ENCODE data around the gene LYG1. TPM values are rescaled to one million over a fixed set of nuclear protein-coding genes. Genes with fewer than 3 reads are reported as not detected.

Gene LYG1
- total RNA-seq, 1 donor from 2014 or later, result 1.6 TPM

- no peak for DNase-seq (ENCODE audit: low spot score)
These were observed 25.1 kb downstream of the LYG1 start for GRCh38 chr2:99275882-99276281.

- no peak for DNase-seq (ENCODE audit: low spot score)
These were observed 39.8 kb downstream of the LYG1 start for GRCh38 chr2:99261242-99261641.

GRCh38 chr2:99260184-99260583, 40.8 kb downstream of the LYG1 start:
- DNase-seq (ENCODE audit: low spot score), result no peak

- no peak for DNase-seq (ENCODE audit: low spot score)
These were observed 41.5 kb downstream of the LYG1 start for GRCh38 chr2:99259465-99259864.

DNA sequence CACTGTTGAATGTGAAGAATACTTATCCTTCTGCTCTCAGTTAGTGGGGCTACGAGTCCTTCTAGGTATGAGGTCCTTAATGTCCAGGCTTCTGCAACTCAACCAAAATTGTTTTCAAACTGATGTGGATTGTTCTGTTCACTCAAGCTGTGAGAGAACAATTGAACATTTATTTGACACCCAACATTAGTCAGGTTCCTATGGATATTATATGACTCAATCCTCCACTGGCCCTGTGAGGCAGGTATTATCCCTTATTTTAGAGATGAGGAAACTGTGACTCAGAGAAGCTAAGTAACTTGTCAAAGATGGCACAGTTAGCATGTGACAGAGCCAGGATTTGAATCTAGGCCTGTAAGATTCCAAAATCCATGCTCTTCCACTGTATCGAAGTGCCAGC, 44.3 kb downstream of the LYG1 start:
- no peak for DNase-seq (ENCODE audit: low spot score)

GRCh38 chr2:99255491-99256318, 45.3 kb downstream of the LYG1 start, which contains the start of gene LYG2:
Gene LYG2, minus strand, starts transcription at chr2:99255666. Its CDS starts 1,406 bp downstream, at chr2:99254260.
- DNase-seq (ENCODE audit: low spot score), result no peak

GRCh38 chr2:99249951-99250350, 51.0 kb downstream of the LYG1 start:
- DNase-seq (ENCODE audit: low spot score), result no peak

GRCh38 chr2:99242151-99242550, 58.8 kb downstream of the LYG1 start:
- DNase-seq (ENCODE audit: low spot score), result no peak

DNA sequence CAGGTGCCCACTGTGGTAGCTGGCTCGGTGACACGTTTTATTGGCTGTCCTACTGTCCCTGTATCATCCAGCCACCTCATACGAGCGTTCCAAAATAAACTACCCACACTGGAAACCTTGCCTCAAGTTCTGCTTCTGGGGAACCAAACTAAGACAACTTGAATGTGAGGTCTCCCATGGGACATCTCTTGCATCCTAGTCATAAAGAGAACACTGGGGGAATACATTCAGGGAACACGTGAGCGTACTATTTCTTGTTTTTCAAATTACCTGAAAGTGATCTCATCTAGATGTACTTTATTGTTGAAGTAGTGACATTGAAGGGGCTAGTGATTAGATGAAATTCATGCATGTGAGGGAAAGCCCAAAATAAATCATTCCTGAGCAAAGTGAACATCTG, 60.6 kb downstream of the LYG1 start:
- no peak for DNase-seq (ENCODE audit: low spot score)

DNA sequence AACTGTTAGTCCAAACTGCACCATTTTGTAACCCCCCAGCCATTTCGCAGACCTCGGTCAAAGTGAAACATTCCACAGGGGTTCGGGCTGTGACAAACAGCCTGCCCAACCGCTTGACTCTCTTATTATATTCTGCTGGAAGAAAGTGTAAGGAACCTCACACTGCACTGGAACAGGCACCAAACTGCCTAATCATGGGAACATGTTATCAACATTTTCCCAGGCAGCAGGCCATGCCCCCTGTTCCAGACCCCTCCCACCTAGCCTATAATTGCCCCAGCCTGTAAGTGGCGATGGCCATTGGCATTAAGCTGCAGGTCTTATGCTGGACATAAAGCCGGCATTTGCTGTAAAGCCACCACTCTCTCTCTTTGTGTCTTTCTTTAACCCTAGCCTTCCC, 62.4 kb downstream of the LYG1 start:
- DNase-seq (ENCODE audit: low spot score), result no peak

Other genes with a start within 250 kb of the LYG1 start
- 5.8 TPM for gene C2orf15, start 159.5 kb downstream of the LYG1 start, total RNA-seq
- gene TSGA10, start 146.3 kb downstream of the LYG1 start, total RNA-seq, result 9.3 TPM
- 6.5 TPM for gene LIPT1, start 146.2 kb downstream of the LYG1 start, total RNA-seq
- gene MITD1, start 120.1 kb downstream of the LYG1 start, total RNA-seq, result 21.5 TPM
- gene MRPL30, start 120.0 kb downstream of the LYG1 start, total RNA-seq, result 19.7 TPM
- not detected for gene LYG2, start 45.5 kb downstream of the LYG1 start, total RNA-seq
- 20.2 TPM for gene TXNDC9, start 35.1 kb upstream of the LYG1 start, total RNA-seq
- 24.5 TPM for gene EIF5B, start 36.2 kb upstream of the LYG1 start, total RNA-seq
- gene REV1, start 188.8 kb upstream of the LYG1 start, total RNA-seq, result 28.7 TPM